KOPT-K1 (cell line): ENCODE data around the gene POLH.
A peak's percentile ranks its signal among the peaks of the same experiment; 100 is the strongest.
"Not testable (repeated sequence)": the region's sequence is repeated elsewhere in the genome, so short reads cannot be mapped to it uniquely, and the experiment has no call there.

Experiments
- H3K27ac ChIP-seq: fragments of 200-600 bp; sonication (generic); 2 replicates; pipeline ENCODE4 v1.5.1; 2016; ENCODE audit warnings: antibody characterized with exemption, mild to moderate bottlenecking, low read depth, low read length; ENCODE audit not compliant: poor library complexity, severe bottlenecking
- H3K36me3 ChIP-seq: fragments of 200-600 bp; sonication (generic); 2 replicates; pipeline ENCODE4 v1.5.1; 2017; ENCODE audit warnings: antibody characterized with exemption, mild to moderate bottlenecking, low read length, moderate library complexity; ENCODE audit not compliant: insufficient read depth
- H3K9me3 ChIP-seq: fragments of 200-600 bp; sonication (generic); 2 replicates; pipeline ENCODE4 v1.5.1; 2017; ENCODE audit warnings: antibody characterized with exemption, low read length, mild to moderate bottlenecking; ENCODE audit not compliant: insufficient read depth, poor library complexity, severe bottlenecking

Gene POLH

GRCh38 chr6:43582911-43583310 lies 6.9 kb downstream of the POLH start:
- no peaks in the 10 kb centered on the region for H3K9me3 ChIP-seq
- H3K36me3 ChIP-seq, result peaks cover 70% of the 10 kb centered on the region
- H3K27ac ChIP-seq, result no peak overlapping the region

GRCh38 chr6:43584892-43585570 lies 9.0 kb downstream of the POLH start:
- Histone ChIP-seq H3K27ac (peak overlapping the region; percentile 19), H3K9me3 (no peaks in the 10 kb centered on the region), H3K36me3 (peaks cover 83% of the 10 kb centered on the region)

- peaks cover 100% of the 10 kb centered on the region for H3K36me3 ChIP-seq
- H3K9me3 ChIP-seq, result no peaks in the 10 kb centered on the region
- H3K27ac ChIP-seq, result no peak overlapping the region
Observed at GRCh38 chr6:43588194-43588593, 12.2 kb downstream of the POLH start.

GRCh38 chr6:43589564-43589963 lies 13.6 kb downstream of the POLH start:
- peaks cover 99% of the 10 kb centered on the region for H3K36me3 ChIP-seq
- not testable (repeated sequence) for H3K9me3 ChIP-seq, H3K27ac ChIP-seq

GRCh38 chr6:43593938-43594337 lies 18.0 kb downstream of the POLH start:
- no peaks in the 10 kb centered on the region for H3K9me3 ChIP-seq
- peaks cover 93% of the 10 kb centered on the region for H3K36me3 ChIP-seq
- no peak overlapping the region for H3K27ac ChIP-seq

DNA sequence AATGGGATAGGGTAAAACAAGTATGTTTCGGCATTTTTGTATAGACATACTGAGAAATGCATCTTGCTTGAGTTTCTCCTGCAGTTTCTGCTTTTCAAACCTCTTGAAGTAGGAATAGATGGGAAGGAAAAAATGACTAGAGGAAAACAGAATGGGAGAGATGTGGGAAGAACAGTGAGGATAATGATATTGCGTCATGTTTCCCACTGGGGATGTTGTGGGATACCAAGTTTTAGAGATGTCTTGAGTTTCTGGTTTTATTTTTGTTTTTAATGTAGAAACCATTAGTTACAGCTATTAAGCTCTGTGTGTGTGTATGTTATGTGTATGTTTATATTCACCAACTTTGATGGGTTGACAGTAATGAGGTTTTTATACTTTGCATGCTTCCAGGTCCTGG lies 24.6 kb downstream of the POLH start:
- Histone ChIP-seq H3K9me3 (no peaks in the 10 kb centered on the region), H3K36me3 (peaks cover 97% of the 10 kb centered on the region), H3K27ac (no peak overlapping the region)

DNA sequence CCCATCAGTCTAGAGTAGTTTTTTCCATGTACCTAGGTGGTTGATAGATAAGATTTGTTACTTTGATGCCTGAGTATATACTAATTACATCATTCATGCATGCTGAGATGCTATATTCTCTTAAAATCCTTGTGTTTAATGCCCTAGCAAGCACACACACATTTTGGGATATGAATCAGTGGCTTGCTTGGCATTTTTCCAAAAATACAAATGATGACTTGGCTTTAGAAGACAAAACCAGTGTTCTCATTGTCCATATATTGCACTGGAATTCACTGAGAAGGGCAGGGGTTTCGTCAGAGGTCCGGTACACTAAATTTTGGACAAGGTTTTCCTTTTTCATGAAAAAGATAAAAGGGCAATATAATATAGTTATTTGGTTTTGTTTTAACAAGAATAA lies 28.2 kb downstream of the POLH start:
- peaks cover 98% of the 10 kb centered on the region for H3K36me3 ChIP-seq
- no peak overlapping the region for H3K27ac ChIP-seq
- no peaks in the 10 kb centered on the region for H3K9me3 ChIP-seq

- Histone ChIP-seq H3K36me3 (peaks cover 99% of the 10 kb centered on the region), H3K9me3 (no peaks in the 10 kb centered on the region), H3K27ac (no peak overlapping the region)
Observed at GRCh38 chr6:43606019-43606418, 30.0 kb downstream of the POLH start.

- Histone ChIP-seq H3K9me3 (no peaks in the 10 kb centered on the region), H3K36me3 (peaks cover 98% of the 10 kb centered on the region), H3K27ac (no peak overlapping the region)
Observed at GRCh38 chr6:43608310-43608763, 32.4 kb downstream of the POLH start.

DNA sequence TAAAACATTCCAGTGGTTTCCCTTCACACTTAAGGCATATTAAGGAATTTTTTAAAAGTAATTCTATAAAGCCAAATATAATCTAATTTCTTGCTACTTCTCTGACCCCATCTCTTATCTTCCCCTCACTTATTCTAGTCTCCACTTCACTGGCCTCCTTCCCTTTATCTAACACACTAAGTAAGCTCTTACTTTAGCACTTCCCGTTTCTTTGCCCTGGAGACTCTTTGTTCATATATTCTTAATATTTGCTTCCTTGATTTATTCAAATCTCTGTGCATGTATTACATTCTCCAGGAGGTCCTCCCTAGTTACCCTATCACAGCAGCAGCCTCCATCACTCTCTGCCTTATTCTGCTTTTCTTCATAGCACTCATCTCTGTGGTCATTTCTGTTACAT lies 32.8 kb downstream of the POLH start:
- peaks cover 98% of the 10 kb centered on the region for H3K36me3 ChIP-seq
- H3K9me3 ChIP-seq, result no peaks in the 10 kb centered on the region
- H3K27ac ChIP-seq, result no peak overlapping the region

GRCh38 chr6:43609402-43609801 lies 33.4 kb downstream of the POLH start:
- peaks cover 98% of the 10 kb centered on the region for H3K36me3 ChIP-seq
- no peak overlapping the region for H3K27ac ChIP-seq
- no peaks in the 10 kb centered on the region for H3K9me3 ChIP-seq

- Histone ChIP-seq H3K27ac (no peak overlapping the region), H3K36me3 (peaks cover 98% of the 10 kb centered on the region), H3K9me3 (no peaks in the 10 kb centered on the region)
Observed at GRCh38 chr6:43610431-43610830, 34.4 kb downstream of the POLH start.

GRCh38 chr6:43613721-43614395 lies 37.9 kb downstream of the POLH start:
- H3K9me3 ChIP-seq, result no peaks in the 10 kb centered on the region
- H3K36me3 ChIP-seq, result peaks cover 85% of the 10 kb centered on the region
- no peak overlapping the region for H3K27ac ChIP-seq

DNA sequence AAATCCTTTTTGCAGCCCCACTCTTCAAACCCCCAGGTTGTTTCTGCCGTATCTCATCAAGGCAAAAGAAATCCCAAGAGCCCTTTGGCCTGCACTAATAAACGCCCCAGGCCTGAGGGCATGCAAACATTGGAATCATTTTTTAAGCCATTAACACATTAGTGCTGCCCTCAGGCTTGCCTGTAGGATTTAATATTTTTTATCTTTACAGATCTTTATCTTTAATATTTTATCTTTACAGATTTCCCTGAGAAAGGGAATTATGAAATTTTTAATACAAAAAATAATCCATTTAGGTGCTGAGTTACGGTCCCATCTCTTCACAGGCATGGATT lies 38.4 kb downstream of the POLH start:
- no peaks in the 10 kb centered on the region for H3K9me3 ChIP-seq
- peaks cover 85% of the 10 kb centered on the region for H3K36me3 ChIP-seq
- H3K27ac ChIP-seq, result no peak overlapping the region

- no peaks in the 10 kb centered on the region for H3K9me3 ChIP-seq
- H3K27ac ChIP-seq, result no peak overlapping the region
- peaks cover 85% of the 10 kb centered on the region for H3K36me3 ChIP-seq
Observed at GRCh38 chr6:43616725-43617472, 40.9 kb downstream of the POLH start.
